Measurements from ENCODE around the gene CACNA2D3. TPM values are rescaled to one million over a fixed set of nuclear protein-coding genes. Genes with fewer than 3 reads are reported as not detected.

The CACNA2D3 gene
- polyA plus RNA-seq, 1 donor (not counting 4 experiments of a cell fraction or from before 2014, with no cell fraction given) = 0.08 TPM

GRCh38 chr3:54564374-54564925, 442.1 kb downstream of the CACNA2D3 start:
- Histone ChIP-seq H3K36me3 (ENCODE audit: control insufficient read depth in 2 of 2, extremely low read depth in 1 of 2, insufficient read depth in 2 of 2, low read length in 2 of 2) (no peaks in the 10 kb centered on the region), H3K27ac (ENCODE audit: control insufficient read depth, insufficient read depth, low read length) (no peak overlapping the region), H3K4me2 (ENCODE audit: control insufficient read depth, extremely low read depth, insufficient read depth, low read depth, low read length) (peak overlapping the region; percentile 2), H3K4me1 (ENCODE audit: control insufficient read depth, extremely low read depth, insufficient read depth, low read length) (peaks cover 5% of the 10 kb centered on the region), H2AFZ (ENCODE audit: control insufficient read depth, low read length) (no peak overlapping the region), H4K20me1 (ENCODE audit: control insufficient read depth, extremely low read depth, insufficient read depth, low read length) (no peaks in the 10 kb centered on the region), H3K79me2 (ENCODE audit: control insufficient read depth, insufficient read depth, low read length) (no peaks in the 10 kb centered on the region), H3K27me3 (ENCODE audit: control insufficient read depth, extremely low read depth, insufficient read depth, low read length) (no peaks in the 10 kb centered on the region), H3K4me3 (ENCODE audit: control insufficient read depth in 2 of 3, extremely low read depth in 1 of 3, insufficient read depth in 2 of 3, low read depth in 1 of 3, low read length in 3 of 3) (no peak overlapping the region), H3K9ac (ENCODE audit: control insufficient read depth, extremely low read depth, insufficient read depth, low read length) (no peak overlapping the region), H3K9me3 (ENCODE audit: control insufficient read depth, low read depth, low read length) (no peaks in the 10 kb centered on the region), H3K9me1 (ENCODE audit: control insufficient read depth, extremely low read depth, insufficient read depth, low read length) (no peaks in the 10 kb centered on the region)
- FAIRE-seq (peak; percentile 84), DNase-seq (ENCODE audit: low read depth, low spot score) (peak; percentile 15)
- dilution Hi-C loops (cut with MboI; ENCODE audit: extremely low pct_ligation_motif_present, low sequenced_read_pairs) = no loop called here
- TF ChIP-seq EZH2 (IDR thresholded peaks at IDR 0.05; ENCODE audit: low read length) = no peak
- TF ChIP-seq CTCF (optimal IDR thresholded peaks at IDR 0.05 in 1 of 3, IDR thresholded peaks at IDR 0.05 in 1 of 3, conservative IDR thresholded peaks at IDR 0.05 in 1 of 3; ENCODE audit: extremely low read depth in 1 of 3, insufficient read depth in 2 of 3, low read length in 3 of 3) = no peak

GRCh38 chr3:54565956-54566355, 443.6 kb downstream of the CACNA2D3 start:
- DNase-seq (ENCODE audit: low read depth, low spot score) (no peak), FAIRE-seq (no peak)
- Histone ChIP-seq H3K4me1 (ENCODE audit: control insufficient read depth, extremely low read depth, insufficient read depth, low read length) (peaks cover 5% of the 10 kb centered on the region), H3K79me2 (ENCODE audit: control insufficient read depth, insufficient read depth, low read length) (no peaks in the 10 kb centered on the region), H2AFZ (ENCODE audit: control insufficient read depth, low read length) (no peak overlapping the region), H3K36me3 (ENCODE audit: control insufficient read depth in 2 of 2, extremely low read depth in 1 of 2, insufficient read depth in 2 of 2, low read length in 2 of 2) (no peaks in the 10 kb centered on the region), H3K27me3 (ENCODE audit: control insufficient read depth, extremely low read depth, insufficient read depth, low read length) (no peaks in the 10 kb centered on the region), H3K9ac (ENCODE audit: control insufficient read depth, extremely low read depth, insufficient read depth, low read length) (no peak overlapping the region), H3K27ac (ENCODE audit: control insufficient read depth, insufficient read depth, low read length) (no peak overlapping the region), H4K20me1 (ENCODE audit: control insufficient read depth, extremely low read depth, insufficient read depth, low read length) (no peaks in the 10 kb centered on the region), H3K4me3 (ENCODE audit: control insufficient read depth in 2 of 3, extremely low read depth in 1 of 3, insufficient read depth in 2 of 3, low read depth in 1 of 3, low read length in 3 of 3) (no peak overlapping the region), H3K4me2 (ENCODE audit: control insufficient read depth, extremely low read depth, insufficient read depth, low read depth, low read length) (no peak overlapping the region), H3K9me3 (ENCODE audit: control insufficient read depth, low read depth, low read length) (no peaks in the 10 kb centered on the region), H3K9me1 (ENCODE audit: control insufficient read depth, extremely low read depth, insufficient read depth, low read length) (no peaks in the 10 kb centered on the region)
- dilution Hi-C loops (cut with MboI; ENCODE audit: extremely low pct_ligation_motif_present, low sequenced_read_pairs) = no loop called here
- TF ChIP-seq EZH2 (IDR thresholded peaks at IDR 0.05; ENCODE audit: low read length) (no peak), CTCF (optimal IDR thresholded peaks at IDR 0.05 in 1 of 3, IDR thresholded peaks at IDR 0.05 in 1 of 3, conservative IDR thresholded peaks at IDR 0.05 in 1 of 3; ENCODE audit: extremely low read depth in 1 of 3, insufficient read depth in 2 of 3, low read length in 3 of 3) (no peak)
